GM19023 (cell line): ENCODE measurements around the gene SHOC1.
"Not testable (repeated sequence)": the region's sequence is repeated elsewhere in the genome, so short reads cannot be mapped to it uniquely, and the experiment has no call there.

Experiments
- ATAC-seq: cut with Tn5 transposase; IDR thresholded peaks from one replicate; pipeline ENCODE4 v1.9.1; 2021; ENCODE audit warnings: mild to moderate bottlenecking, moderate library complexity; ENCODE audit not compliant: unreplicated experiment

The SHOC1 gene

GRCh38 chr9:111794835-111795556, at the start of gene SHOC1:
Gene SHOC1, minus strand, starts transcription at chr9:111794937. Its CDS starts 3,519 bp downstream, at chr9:111791418.
- no peak for ATAC-seq

GRCh38 chr9:111843971-111844370, 49.2 kb upstream of the SHOC1 start:
- ATAC-seq, result no peak

GRCh38 chr9:111842313-111842712, 47.6 kb upstream of the SHOC1 start:
- no peak for ATAC-seq

- no peak for ATAC-seq
Observed at GRCh38 chr9:111840442-111840841, 45.7 kb upstream of the SHOC1 start.

GRCh38 chr9:111839987-111840386, 45.2 kb upstream of the SHOC1 start:
- ATAC-seq, result no peak

GRCh38 chr9:111839387-111839786, 44.6 kb upstream of the SHOC1 start:
- ATAC-seq, result no peak

GRCh38 chr9:111838439-111838838, 43.7 kb upstream of the SHOC1 start:
- no peak for ATAC-seq

GRCh38 chr9:111836311-111836710, 41.6 kb upstream of the SHOC1 start:
- ATAC-seq, result no peak

- no peak for ATAC-seq
Observed at GRCh38 chr9:111833941-111834340, 39.2 kb upstream of the SHOC1 start.

GRCh38 chr9:111832449-111832848, 37.7 kb upstream of the SHOC1 start:
- ATAC-seq, result no peak

GRCh38 chr9:111831371-111832108, 36.8 kb upstream of the SHOC1 start:
- ATAC-seq, result no peak

GRCh38 chr9:111828193-111828592, 33.5 kb upstream of the SHOC1 start:
- no peak for ATAC-seq

- no peak for ATAC-seq
Observed at GRCh38 chr9:111825468-111826145, 30.9 kb upstream of the SHOC1 start.

- no peak for ATAC-seq
Observed at GRCh38 chr9:111821006-111821528, 26.3 kb upstream of the SHOC1 start.

- ATAC-seq, result no peak
Observed at GRCh38 chr9:111819360-111819759, 24.6 kb upstream of the SHOC1 start.

- ATAC-seq, result no peak
Observed at GRCh38 chr9:111815285-111816070, 20.7 kb upstream of the SHOC1 start.

GRCh38 chr9:111812337-111812736, 17.6 kb upstream of the SHOC1 start:
- ATAC-seq, result no peak

- no peak for ATAC-seq
Observed at GRCh38 chr9:111810908-111811307, 16.2 kb upstream of the SHOC1 start.

GRCh38 chr9:111810415-111810814, 15.7 kb upstream of the SHOC1 start:
- ATAC-seq, result not testable (repeated sequence)

GRCh38 chr9:111807197-111807596, 12.5 kb upstream of the SHOC1 start:
- ATAC-seq, result no peak

- ATAC-seq, result no peak
Observed at GRCh38 chr9:111806259-111806658, 11.5 kb upstream of the SHOC1 start.
